Fibroblast of lung (primary cell): ENCODE data around the gene GALNT11. TPM values are rescaled to one million over a fixed set of nuclear protein-coding genes. Genes with fewer than 3 reads are reported as not detected.
A peak's percentile ranks its signal among the peaks of the same experiment; 100 is the strongest.
"Not testable (repeated sequence)": the region's sequence is repeated elsewhere in the genome, so short reads cannot be mapped to it uniquely, and the experiment has no call there.

Experiments
- DNase-seq, 2 donors: peaks; one replicate each; pipeline versions ENCODE4 v3.0.0 to v3.0.0-alpha.2; 2010; ENCODE audit warnings: low read depth in 2 of 2
- H2AFZ ChIP-seq: 2 replicates; pipeline ENCODE4 v1.5.1; 2012; ENCODE audit warnings: low read length, control low read depth, inconsistent platforms
- H3K27ac ChIP-seq: 2 replicates; pipeline ENCODE4 v1.5.1; 2011; ENCODE audit warnings: low read length, control low read depth; ENCODE audit not compliant: insufficient read depth
- H3K27me3 ChIP-seq: 2 replicates; pipeline ENCODE4 v1.5.1; 2011; ENCODE audit warnings: mild to moderate bottlenecking, low read length; ENCODE audit not compliant: control insufficient read depth, insufficient read depth
- H3K36me3 ChIP-seq: 2 replicates; pipeline ENCODE4 v1.5.1; 2011; ENCODE audit warnings: low read length; ENCODE audit not compliant: control insufficient read depth, insufficient read depth
- H3K4me1 ChIP-seq: 2 replicates; pipeline ENCODE4 v1.5.1; 2011; ENCODE audit warnings: low read length; ENCODE audit not compliant: control insufficient read depth, insufficient read depth; ENCODE audit errors: extremely low read depth
- H3K4me2 ChIP-seq: 2 replicates; pipeline ENCODE4 v1.5.1; 2011; ENCODE audit warnings: low read length, control low read depth; ENCODE audit not compliant: insufficient read depth; ENCODE audit errors: extremely low read depth
- H3K4me3 ChIP-seq, 4 experiments: fragments of 200-600 bp in 1 of 4; sonication (generic) in 1 of 4; replicated peaks in 1 of 4; 2 replicates each; pipeline ENCODE4 v1.5.1; 2011 to 2016; ENCODE audit warnings: low read length in 4 of 4, low read depth in 3 of 4, mild to moderate bottlenecking in 3 of 4, control low read depth in 2 of 4, inconsistent platforms in 1 of 4, mixed read lengths in 1 of 4; ENCODE audit not compliant: insufficient read depth in 1 of 4; ENCODE audit errors: control extremely low read depth in 1 of 4
- H3K79me2 ChIP-seq: 2 replicates; pipeline ENCODE4 v1.5.1; 2012; ENCODE audit warnings: mild to moderate bottlenecking, low read length, inconsistent platforms; ENCODE audit not compliant: control insufficient read depth, insufficient read depth
- H3K9ac ChIP-seq: 2 replicates; pipeline ENCODE4 v1.5.1; 2011; ENCODE audit warnings: mild to moderate bottlenecking, low read length, control low read depth; ENCODE audit not compliant: insufficient read depth
- H3K9me3 ChIP-seq: 2 replicates; pipeline ENCODE4 v1.5.1; 2012; ENCODE audit warnings: low read depth, low read length; ENCODE audit not compliant: control insufficient read depth, insufficient read depth
- H4K20me1 ChIP-seq: 2 replicates; pipeline ENCODE4 v1.5.1; 2011; ENCODE audit warnings: low read length; ENCODE audit not compliant: control insufficient read depth, insufficient read depth; ENCODE audit errors: extremely low read depth
- EZH2 ChIP-seq: IDR thresholded peaks from 2 replicates; pipeline ENCODE4 v1.5.1; 2012; ENCODE audit warnings: low read length, control low read depth, mild to moderate bottlenecking; ENCODE audit errors: missing control alignments
- polyA plus RNA-seq, 2 donors: library from polyadenylated mRNA; depleted of rRNA in 1 of 2; stranded (reverse) in 1 of 2; unstranded in 1 of 2; fragments of >200 nt; gene quantifications; 2 replicates each; pipeline ENCODE4 v1.2.1, GENCODE V29; 2011 to 2012; ENCODE audit warnings: missing spikeins in 1 of 2
- total RNA-seq: library from RNA; depleted of rRNA; stranded (reverse); fragments of >200 nt; gene quantifications from 2 replicates; pipeline ENCODE4 v1.2.1, GENCODE V29; 2014
- TF ChIP-seq, protein P1 (sequence below), 2 donors: IDR thresholded peaks in 1 of 2; conservative IDR thresholded peaks in 1 of 2; 1 replicate in 1 of 2; 2 replicates in 1 of 2; pipeline ENCODE4 v1.5.1; 2011 to 2012; ENCODE audit warnings: low read length in 2 of 2, control low read depth in 1 of 2, inconsistent platforms in 1 of 2, low read depth in 1 of 2, mild to moderate bottlenecking in 1 of 2

The GALNT11 gene
- total and polyA plus RNA-seq, 2 donors (not counting 1 experiment from before 2014, with no cell fraction given), result 43.8 to 56.3 TPM

DNA sequence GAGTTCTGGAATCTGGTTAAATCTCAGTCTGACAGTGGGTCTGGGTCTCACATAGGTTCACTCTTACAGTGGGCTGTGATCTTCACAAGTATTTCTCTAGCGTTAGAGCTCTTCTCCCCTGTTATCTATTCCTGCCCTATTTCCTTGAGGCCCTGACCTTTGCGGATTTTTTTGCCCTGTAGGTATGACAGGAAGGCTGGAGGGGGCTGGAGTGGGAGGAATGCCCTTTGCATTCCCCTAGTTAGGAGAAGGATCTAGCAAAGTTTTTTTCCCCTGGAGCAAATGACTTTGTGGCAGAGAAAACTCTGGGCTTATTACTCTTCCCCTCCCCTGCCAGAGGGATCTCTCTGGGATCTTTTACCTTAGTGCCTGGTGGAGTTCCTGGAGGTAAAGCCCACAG, 49.2 kb downstream of the GALNT11 start:
- H3K27ac ChIP-seq, result no peak overlapping the region
- H3K4me2 ChIP-seq, result no peak overlapping the region
- no peaks in the 10 kb centered on the region for H3K79me2 ChIP-seq
- no peak overlapping the region for H3K4me3 ChIP-seq
- TF ChIP-seq, protein P1, sequence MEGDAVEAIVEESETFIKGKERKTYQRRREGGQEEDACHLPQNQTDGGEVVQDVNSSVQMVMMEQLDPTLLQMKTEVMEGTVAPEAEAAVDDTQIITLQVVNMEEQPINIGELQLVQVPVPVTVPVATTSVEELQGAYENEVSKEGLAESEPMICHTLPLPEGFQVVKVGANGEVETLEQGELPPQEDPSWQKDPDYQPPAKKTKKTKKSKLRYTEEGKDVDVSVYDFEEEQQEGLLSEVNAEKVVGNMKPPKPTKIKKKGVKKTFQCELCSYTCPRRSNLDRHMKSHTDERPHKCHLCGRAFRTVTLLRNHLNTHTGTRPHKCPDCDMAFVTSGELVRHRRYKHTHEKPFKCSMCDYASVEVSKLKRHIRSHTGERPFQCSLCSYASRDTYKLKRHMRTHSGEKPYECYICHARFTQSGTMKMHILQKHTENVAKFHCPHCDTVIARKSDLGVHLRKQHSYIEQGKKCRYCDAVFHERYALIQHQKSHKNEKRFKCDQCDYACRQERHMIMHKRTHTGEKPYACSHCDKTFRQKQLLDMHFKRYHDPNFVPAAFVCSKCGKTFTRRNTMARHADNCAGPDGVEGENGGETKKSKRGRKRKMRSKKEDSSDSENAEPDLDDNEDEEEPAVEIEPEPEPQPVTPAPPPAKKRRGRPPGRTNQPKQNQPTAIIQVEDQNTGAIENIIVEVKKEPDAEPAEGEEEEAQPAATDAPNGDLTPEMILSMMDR (conservative IDR thresholded peaks at IDR 0.05 in 1 of 2, IDR thresholded peaks at IDR 0.05 in 1 of 2; ENCODE audit: low read depth in 1 of 2, low read length in 2 of 2), result no peak
- TF ChIP-seq EZH2, result no peak
- no peak for DNase-seq
- no peaks in the 10 kb centered on the region for H3K27me3 ChIP-seq
- no peak overlapping the region for H2AFZ ChIP-seq
- H3K9ac ChIP-seq, result no peak overlapping the region
- no peaks in the 10 kb centered on the region for H3K36me3 ChIP-seq
- no peaks in the 10 kb centered on the region for H3K4me1 ChIP-seq
- no peaks in the 10 kb centered on the region for H3K9me3 ChIP-seq
- H4K20me1 ChIP-seq, result no peaks in the 10 kb centered on the region

DNA sequence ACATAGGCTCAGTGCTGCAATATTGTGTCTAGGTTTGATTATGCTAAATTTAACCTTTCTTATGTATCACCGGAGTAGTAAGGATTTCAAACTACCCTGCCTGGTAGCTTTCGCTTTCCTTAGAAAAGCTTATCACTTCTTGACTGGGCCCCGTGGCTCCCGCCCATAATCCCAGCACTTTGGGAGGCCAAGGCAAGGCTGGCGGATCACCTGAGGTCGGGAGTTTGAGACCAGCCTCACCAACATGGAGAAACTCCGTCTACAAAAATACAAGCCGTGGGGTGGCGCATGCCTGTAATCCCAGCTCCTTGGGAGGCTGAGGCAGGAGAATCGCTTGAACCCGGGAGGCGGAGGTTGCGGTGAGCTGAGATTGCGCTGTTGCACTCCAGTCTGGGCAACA, 49.9 kb downstream of the GALNT11 start:
- H3K4me3 ChIP-seq, DNase-seq, H3K79me2 ChIP-seq, H4K20me1 ChIP-seq, H3K36me3 ChIP-seq, H3K4me2 ChIP-seq, H3K27ac ChIP-seq, H2AFZ ChIP-seq, H3K27me3 ChIP-seq, H3K4me1 ChIP-seq, H3K9ac ChIP-seq, H3K9me3 ChIP-seq: not testable (repeated sequence)

- Histone ChIP-seq H3K9me3 (no peaks in the 10 kb centered on the region), H3K4me3 (no peak overlapping the region), H3K4me2 (no peak overlapping the region), H3K9ac (no peak overlapping the region), H3K27me3 (no peaks in the 10 kb centered on the region), H3K4me1 (no peaks in the 10 kb centered on the region), H4K20me1 (no peaks in the 10 kb centered on the region), H3K36me3 (no peaks in the 10 kb centered on the region), H2AFZ (no peak overlapping the region), H3K79me2 (no peaks in the 10 kb centered on the region), H3K27ac (no peak overlapping the region)
- peak in 1 of 2 donors; percentile 11 for DNase-seq
- TF ChIP-seq, protein P1 (conservative IDR thresholded peaks at IDR 0.05 in 1 of 2, IDR thresholded peaks at IDR 0.05 in 1 of 2; ENCODE audit: low read depth in 1 of 2, low read length in 2 of 2), result peak; percentile 22 to 37
- no peak for TF ChIP-seq EZH2
These were observed 50.9 kb downstream of the GALNT11 start for GRCh38 chr7:152076324-152076821.
